SJSA1 (cell line): ENCODE results near the gene MYO7A. TPM values are rescaled to one million over a fixed set of nuclear protein-coding genes. Genes with fewer than 3 reads are reported as not detected.
"Not testable (repeated sequence)": the region's sequence is repeated elsewhere in the genome, so short reads cannot be mapped to it uniquely, and the experiment has no call there.

ENCODE experiments used
- DNase-seq, 2 experiments: peaks; one replicate each; pipeline ENCODE4 v3.0.0-alpha.2; 2015 to 2020; ENCODE audit warnings: low spot score in 2 of 2, low read depth in 1 of 2
- H3K27ac ChIP-seq: fragments of 250-450 bp; sonication (Bioruptor Pico); 2 replicates; pipeline ENCODE4 v1.5.1; 2020; ENCODE audit warnings: mild to moderate bottlenecking, moderate library complexity
- H3K27me3 ChIP-seq: fragments of 250-450 bp; sonication (Bioruptor Pico); replicated peaks from 2 replicates; pipeline ENCODE4 v1.5.1; 2020; ENCODE audit warnings: mild to moderate bottlenecking, moderate library complexity
- H3K36me3 ChIP-seq: fragments of 250-450 bp; sonication (Bioruptor Pico); 2 replicates; pipeline ENCODE4 v1.5.1; 2020; ENCODE audit warnings: mild to moderate bottlenecking
- H3K4me1 ChIP-seq: fragments of 250-450 bp; sonication (Bioruptor Pico); replicated peaks from 2 replicates; pipeline ENCODE4 v1.6.1; 2021; ENCODE audit warnings: mild to moderate bottlenecking
- H3K4me3 ChIP-seq: fragments of 250-450 bp; sonication (Bioruptor Pico); 2 replicates; pipeline ENCODE4 v1.5.1; 2020; ENCODE audit warnings: mild to moderate bottlenecking
- H3K9me3 ChIP-seq: fragments of 250-450 bp; sonication (Bioruptor Pico); replicated peaks from 2 replicates; pipeline ENCODE4 v1.5.1; 2020; ENCODE audit warnings: mild to moderate bottlenecking
- total RNA-seq: library from RNA; depleted of rRNA; stranded (reverse); fragments of >200 nt; shearing (Covaris generic); gene quantifications from 2 replicates; pipeline ENCODE4 v1.2.3, GENCODE V29; 2014

MYO7A gene
- total RNA-seq, 1 experiment from 2014 or later, result not detected

DNA sequence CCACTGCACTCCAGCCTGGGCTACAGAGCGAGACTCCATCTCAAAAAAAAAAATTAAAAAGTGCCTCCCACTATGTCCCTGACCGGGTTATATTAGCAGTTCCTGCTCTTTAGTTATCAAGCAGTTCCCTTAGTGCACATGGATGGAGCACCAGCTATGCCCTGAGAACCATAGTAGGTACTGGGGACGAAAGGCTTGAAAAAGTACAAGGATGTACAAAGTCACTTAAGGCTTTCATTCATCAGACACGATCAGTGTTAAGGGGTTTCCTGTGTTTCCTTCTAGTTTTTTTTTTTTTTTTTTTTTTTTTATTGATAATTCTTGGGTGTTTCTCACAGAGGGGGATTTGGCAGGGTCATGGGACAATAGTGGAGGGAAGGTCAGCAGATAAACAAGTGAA lies 30.9 kb upstream of the MYO7A start:
- not testable (repeated sequence) for H3K9me3 ChIP-seq, H3K36me3 ChIP-seq, H3K27me3 ChIP-seq, DNase-seq, H3K4me1 ChIP-seq, H3K27ac ChIP-seq, H3K4me3 ChIP-seq

DNA sequence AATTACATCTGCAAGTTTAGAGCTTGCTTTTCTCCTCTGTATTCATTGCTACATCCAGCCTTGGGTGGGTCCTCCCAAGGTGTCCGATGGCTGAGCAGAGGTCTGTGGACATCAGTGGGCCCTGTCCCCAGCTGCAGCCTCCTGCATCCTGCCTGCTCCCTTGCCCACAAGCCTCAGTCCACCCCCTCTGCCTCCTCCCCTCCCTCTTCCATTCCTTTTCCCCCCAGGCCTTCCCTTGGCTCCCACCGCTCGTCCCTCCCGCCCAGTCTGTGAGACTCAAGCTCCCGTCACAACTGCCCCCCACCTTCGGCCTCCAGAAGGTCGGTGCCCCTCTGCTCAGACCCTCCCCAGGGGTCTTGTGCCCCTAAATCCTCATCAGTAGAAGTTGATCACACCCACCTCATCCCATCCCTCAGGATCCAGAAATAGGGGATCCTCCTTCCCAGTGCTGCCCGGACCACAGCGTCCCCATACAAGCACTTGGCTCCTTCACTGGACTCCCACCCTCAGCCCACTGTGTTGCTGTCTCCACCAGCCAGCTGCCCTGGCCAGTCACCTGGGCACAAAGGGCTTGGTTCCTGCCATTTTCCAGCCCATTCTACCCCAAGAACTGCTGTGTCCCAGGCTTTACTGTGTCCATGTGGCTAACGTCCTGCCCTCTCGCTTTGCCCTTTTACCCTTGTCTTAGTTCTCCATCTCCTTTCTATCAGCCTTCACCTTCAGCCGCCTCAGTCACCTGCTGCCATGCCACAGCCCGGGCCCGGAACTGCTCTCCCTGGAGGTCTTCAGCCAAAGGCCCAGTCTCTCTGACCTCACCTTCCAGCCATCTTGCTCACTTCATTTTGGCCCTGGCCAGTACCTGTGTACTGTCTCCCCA lies 27.6 kb upstream of the MYO7A start:
- H3K27ac ChIP-seq, result no peak overlapping the region
- no peaks in the 10 kb centered on the region for H3K36me3 ChIP-seq
- no peaks in the 10 kb centered on the region for H3K4me1 ChIP-seq
- H3K4me3 ChIP-seq, result no peak overlapping the region
- no peak for DNase-seq
- H3K9me3 ChIP-seq, result no peaks in the 10 kb centered on the region
- H3K27me3 ChIP-seq, result no peaks in the 10 kb centered on the region

DNA sequence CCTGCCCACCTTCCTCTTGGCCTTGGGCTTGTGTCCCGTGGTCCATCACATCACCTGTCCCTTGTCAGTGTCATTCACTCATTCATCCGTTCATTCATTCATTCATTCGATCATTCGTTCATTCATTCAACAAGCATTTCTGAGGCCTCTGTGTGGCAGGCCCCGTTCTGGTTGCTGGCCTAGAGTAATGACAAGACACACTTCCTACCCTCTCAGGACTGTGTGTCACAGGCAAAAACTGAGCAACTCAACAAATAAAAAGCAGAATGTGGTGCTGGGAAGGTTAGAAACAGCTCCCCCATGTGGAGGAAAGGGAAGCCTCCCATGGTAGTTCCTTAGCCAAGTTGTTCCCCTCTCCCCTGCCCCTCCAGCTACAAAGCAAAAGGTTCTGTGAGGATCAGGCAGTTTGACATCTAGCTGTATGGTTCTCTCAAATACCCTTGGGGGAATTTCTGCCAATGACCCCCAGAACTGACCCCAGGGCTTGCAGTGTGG lies 27.0 kb upstream of the MYO7A start:
- no peak overlapping the region for H3K27ac ChIP-seq
- no peak for DNase-seq
- no peaks in the 10 kb centered on the region for H3K9me3 ChIP-seq
- H3K36me3 ChIP-seq, result no peaks in the 10 kb centered on the region
- no peaks in the 10 kb centered on the region for H3K4me1 ChIP-seq
- no peak overlapping the region for H3K4me3 ChIP-seq
- H3K27me3 ChIP-seq, result no peaks in the 10 kb centered on the region

DNA sequence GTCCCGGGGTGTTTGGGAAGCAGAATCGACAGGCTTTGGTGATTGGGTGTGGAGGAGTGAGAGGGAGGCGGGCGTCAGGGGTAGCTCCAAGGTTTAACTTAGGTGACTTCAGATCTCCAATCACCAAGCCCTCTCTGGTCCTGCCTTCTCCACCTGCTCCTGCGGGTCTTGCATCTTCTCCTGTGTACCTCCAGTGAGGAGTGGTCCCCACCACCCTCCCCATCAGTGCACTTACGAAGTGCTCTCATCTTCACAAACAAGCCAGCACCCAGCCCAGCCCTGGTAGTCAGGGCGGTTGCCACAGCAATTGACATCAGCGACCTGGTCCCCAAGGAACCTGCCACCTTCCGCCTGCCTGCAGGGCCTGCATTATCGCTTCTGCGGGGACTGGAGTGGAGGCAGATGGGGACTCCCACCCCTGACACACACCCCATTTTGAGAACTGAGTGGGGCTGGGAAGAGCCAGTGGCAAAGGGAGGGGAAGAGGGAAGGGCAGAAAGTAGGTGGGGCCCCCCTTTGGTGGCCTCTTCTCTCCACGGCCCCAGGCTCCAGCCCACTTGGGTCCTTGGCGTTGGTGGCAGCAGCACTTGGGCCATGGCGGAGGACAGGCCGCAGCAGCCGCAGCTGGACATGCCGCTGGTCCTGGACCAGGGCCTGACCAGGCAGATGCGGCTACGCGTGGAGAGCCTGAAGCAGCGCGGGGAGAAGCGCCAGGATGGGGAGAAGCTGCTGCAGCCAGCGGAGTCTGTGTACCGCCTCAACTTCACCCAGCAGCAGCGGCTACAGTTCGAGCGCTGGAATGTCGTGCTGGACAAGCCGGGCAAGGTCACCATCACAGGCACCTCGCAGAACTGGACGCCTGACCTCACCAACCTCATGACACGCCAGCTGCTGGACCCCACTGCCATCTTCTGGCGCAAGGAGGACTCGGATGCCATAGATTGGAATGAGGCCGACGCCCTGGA lies 25.5 kb upstream of the MYO7A start, which contains the start of gene OMP:
Gene OMP, plus strand, starts transcription at position 595 of the 965 bp plus-strand sequence. Its CDS starts 0 bp downstream, at position 595.
- Histone ChIP-seq H3K36me3 (no peaks in the 10 kb centered on the region), H3K4me3 (no peak within 1 kb of the TSS), H3K9me3 (no peaks in the 10 kb centered on the region), H3K27ac (no peak within 1 kb of the TSS), H3K4me1 (peaks cover 5% of the 10 kb centered on the region), H3K27me3 (no peaks in the 10 kb centered on the region)
- DNase-seq, result no peak

DNA sequence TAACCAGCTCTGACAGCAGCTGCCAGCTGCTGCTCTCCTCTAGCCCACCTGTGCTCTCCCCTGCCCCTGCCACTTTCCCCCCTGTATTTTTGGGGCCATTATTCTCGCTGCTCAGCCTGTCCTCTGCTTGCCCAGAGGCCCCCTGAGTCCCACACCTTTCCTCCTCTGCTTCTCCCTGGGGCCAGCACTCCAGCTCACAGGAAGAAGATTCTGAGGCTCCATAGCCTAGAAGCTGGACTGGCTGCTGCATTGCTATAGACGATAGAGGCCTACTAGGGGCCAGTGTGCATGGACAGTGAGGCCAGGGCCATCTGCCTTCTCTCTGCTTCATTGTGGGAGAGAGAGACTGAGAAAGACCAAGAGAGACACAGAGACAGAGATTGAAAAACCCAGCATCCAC lies 24.7 kb upstream of the MYO7A start:
- no peak overlapping the region for H3K4me3 ChIP-seq
- H3K4me1 ChIP-seq, result peaks cover 12% of the 10 kb centered on the region
- no peaks in the 10 kb centered on the region for H3K36me3 ChIP-seq
- H3K9me3 ChIP-seq, result no peaks in the 10 kb centered on the region
- DNase-seq, result no peak
- no peaks in the 10 kb centered on the region for H3K27me3 ChIP-seq
- no peak overlapping the region for H3K27ac ChIP-seq

DNA sequence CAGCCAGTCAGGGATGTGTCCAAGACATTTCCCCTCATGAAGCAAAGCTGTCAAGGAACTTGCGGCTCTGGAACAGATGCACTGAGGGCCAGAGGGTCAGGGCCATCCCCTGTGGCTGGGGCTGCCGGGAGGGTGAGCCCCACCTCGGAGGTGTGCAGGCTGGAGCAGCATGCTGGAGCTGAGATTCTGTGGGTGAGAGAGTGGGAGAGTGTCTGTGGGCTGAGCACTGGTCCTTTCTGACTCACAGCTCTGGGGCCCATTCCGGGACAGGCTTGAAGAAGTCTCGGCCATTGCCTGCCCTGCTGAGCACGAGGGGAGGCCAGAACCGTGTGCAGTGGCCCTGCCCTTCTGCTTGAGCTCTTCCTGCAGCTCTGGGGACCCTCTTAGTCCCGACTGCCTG lies 23.3 kb upstream of the MYO7A start:
- Histone ChIP-seq H3K27me3 (no peaks in the 10 kb centered on the region), H3K27ac (no peak overlapping the region), H3K4me3 (no peak overlapping the region), H3K9me3 (no peaks in the 10 kb centered on the region), H3K4me1 (peaks cover 23% of the 10 kb centered on the region), H3K36me3 (no peaks in the 10 kb centered on the region)
- DNase-seq, result no peak

DNA sequence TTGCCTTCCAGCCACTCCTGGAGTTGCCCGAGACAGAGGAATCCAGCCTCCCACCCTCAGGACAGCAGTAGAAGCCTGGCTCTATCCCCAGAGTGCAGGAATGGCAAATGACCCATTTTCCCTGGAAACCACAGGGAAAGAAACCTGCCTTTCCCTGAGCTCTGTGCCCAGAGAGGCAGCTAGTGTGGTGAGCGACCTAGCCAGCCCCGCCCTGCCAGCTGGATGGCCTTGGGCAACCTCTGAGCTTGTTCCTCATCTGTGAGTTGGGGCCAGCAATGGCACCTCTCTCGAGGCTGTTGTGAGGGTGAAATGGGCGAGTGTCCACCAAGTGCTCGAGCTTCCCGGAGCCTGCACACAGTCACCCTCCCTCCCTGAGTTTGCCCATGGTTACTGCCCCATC lies 21.7 kb upstream of the MYO7A start:
- no peaks in the 10 kb centered on the region for H3K9me3 ChIP-seq
- no peak overlapping the region for H3K27ac ChIP-seq
- peaks cover 23% of the 10 kb centered on the region for H3K4me1 ChIP-seq
- no peak overlapping the region for H3K4me3 ChIP-seq
- no peak for DNase-seq
- H3K36me3 ChIP-seq, result no peaks in the 10 kb centered on the region
- H3K27me3 ChIP-seq, result no peaks in the 10 kb centered on the region

DNA sequence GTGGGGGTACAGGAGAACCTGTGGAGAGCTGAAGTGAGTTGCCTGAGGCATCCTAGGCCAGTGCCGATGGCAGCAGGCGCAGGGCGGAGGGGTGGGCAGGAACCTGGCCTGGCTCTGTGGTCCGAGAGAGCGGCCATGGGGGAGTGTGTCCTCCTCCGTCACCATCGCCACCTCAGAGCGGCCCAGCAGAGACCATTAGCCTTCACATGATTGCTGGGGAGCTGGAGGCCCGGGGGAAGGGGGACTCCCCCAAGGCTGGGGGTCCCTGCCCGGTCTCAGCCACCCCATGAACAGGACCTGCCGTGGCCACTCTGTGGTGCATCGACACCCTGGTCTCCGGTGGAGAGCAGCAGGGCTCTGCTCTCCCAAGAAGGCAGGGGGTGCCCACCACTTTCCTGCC lies 21.3 kb upstream of the MYO7A start:
- no peak overlapping the region for H3K27ac ChIP-seq
- no peaks in the 10 kb centered on the region for H3K27me3 ChIP-seq
- H3K4me3 ChIP-seq, result no peak overlapping the region
- peaks cover 23% of the 10 kb centered on the region for H3K4me1 ChIP-seq
- H3K9me3 ChIP-seq, result no peaks in the 10 kb centered on the region
- no peak for DNase-seq
- no peaks in the 10 kb centered on the region for H3K36me3 ChIP-seq

DNA sequence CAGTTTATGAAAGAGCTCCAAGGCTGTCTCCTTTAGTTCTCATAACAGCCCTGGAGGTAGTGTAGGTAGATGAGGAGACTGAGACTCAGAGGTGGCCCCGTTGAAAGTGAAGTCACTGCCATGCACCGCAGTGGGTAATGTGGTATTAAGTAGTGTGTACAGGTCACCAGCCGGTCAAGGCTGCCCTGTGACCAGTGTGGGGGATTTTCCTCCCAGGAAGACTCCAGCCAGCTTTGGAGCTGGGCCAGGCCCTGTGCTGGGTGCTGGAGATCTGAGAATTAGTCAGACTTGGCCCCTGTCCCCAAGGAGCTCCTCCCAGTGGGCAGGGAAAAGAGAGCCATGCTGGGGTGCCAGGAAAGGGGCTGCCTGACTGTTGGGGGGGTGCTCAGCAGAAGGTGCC lies 20.1 kb upstream of the MYO7A start:
- no peaks in the 10 kb centered on the region for H3K36me3 ChIP-seq
- peak; percentile 67 to 83 for DNase-seq
- H3K4me3 ChIP-seq, result no peak overlapping the region
- no peak overlapping the region for H3K27ac ChIP-seq
- peaks cover 23% of the 10 kb centered on the region for H3K4me1 ChIP-seq
- H3K9me3 ChIP-seq, result no peaks in the 10 kb centered on the region
- H3K27me3 ChIP-seq, result no peaks in the 10 kb centered on the region

DNA sequence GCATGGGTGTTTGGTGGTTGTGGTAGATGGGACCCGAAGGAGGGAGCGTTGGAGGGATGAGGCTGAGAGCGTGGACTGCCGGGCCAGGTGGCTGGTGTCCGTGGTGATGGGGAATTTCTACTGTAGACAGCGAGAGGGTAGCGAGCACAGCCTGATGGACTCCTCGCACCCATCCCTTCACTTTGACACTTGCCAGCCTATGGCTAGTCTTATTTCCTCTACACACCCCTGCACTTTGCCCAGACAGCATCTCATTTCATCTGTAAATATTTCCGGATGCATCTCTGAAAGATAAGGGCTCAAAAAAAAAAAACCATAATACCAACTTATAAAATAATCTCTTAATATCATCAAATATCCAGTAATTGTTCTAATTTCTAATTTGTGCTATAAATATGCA lies 19.6 kb upstream of the MYO7A start:
- H3K27me3 ChIP-seq, result no peaks in the 10 kb centered on the region
- H3K27ac ChIP-seq, result no peak overlapping the region
- H3K4me3 ChIP-seq, result no peak overlapping the region
- H3K36me3 ChIP-seq, result no peaks in the 10 kb centered on the region
- DNase-seq, result no peak
- H3K9me3 ChIP-seq, result no peaks in the 10 kb centered on the region
- peaks cover 23% of the 10 kb centered on the region for H3K4me1 ChIP-seq

DNA sequence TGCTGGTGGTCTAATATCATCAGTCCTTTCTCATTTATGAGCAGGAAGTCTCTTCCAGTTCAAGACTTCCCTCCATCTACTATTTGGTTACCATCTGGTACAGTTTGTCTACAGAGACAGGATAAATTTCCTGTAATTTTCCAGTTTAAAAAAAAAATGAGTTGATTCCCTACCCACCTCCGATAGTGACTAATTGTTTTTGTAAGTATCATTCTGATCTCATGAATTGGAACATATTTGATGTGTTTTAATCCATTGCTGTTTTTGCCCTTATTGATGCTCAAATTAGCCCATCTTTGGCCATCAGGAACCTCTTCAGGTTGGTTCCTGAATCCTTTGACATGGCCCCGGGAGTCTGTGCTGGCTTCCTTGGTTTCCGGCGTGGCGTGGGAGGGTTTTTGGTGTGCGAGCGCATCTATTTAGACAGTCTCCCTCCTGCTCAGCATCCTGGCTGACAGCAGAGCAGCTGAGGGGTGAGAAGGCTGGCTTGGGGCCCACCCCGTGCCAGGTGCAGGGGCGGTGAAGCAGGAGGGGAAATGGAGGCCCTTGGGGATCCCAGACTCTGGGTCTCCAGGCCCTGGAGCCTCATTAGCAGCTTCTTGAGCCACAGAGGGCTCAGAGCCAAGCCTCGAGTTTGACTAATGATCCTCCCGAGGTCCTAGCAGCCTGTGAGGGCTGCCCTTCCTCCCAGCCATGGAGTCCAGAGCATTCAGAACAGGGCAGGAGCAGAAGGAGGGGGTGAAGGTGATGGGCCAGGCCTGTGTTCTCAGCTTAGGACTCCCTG lies 18.6 kb upstream of the MYO7A start:
- Histone ChIP-seq H3K4me1 (peaks cover 23% of the 10 kb centered on the region), H3K9me3 (no peaks in the 10 kb centered on the region), H3K27ac (no peak overlapping the region), H3K36me3 (peaks cover 3% of the 10 kb centered on the region; the same call in 1 of the 2 replicates), H3K27me3 (no peaks in the 10 kb centered on the region), H3K4me3 (no peak overlapping the region)
- no peak for DNase-seq

DNA sequence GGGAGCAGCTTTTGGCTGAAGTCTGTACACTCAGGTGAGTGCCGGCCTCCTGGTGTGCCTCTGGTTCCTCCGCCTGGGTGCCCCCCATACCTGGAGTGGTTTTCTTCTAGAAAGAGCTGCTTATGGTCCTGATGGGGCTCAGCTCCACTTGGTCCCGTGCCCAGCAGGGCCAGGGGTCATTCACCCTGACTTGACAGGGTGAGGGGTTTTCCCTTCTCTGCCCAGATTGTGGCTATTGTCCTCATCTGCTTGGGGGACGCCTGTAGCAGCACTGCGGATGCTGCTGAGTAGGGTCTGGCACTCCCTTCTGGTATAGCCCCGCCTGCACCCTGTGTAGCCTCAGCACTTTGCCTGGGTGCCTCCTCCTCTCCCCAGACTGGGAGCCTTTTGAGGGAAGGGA lies 17.2 kb upstream of the MYO7A start:
- Histone ChIP-seq H3K27me3 (no peaks in the 10 kb centered on the region), H3K4me1 (peaks cover 23% of the 10 kb centered on the region), H3K9me3 (no peaks in the 10 kb centered on the region), H3K27ac (no peak overlapping the region), H3K4me3 (no peak overlapping the region), H3K36me3 (peaks cover 4% of the 10 kb centered on the region; the same call in 1 of the 2 replicates)
- DNase-seq, result no peak

DNA sequence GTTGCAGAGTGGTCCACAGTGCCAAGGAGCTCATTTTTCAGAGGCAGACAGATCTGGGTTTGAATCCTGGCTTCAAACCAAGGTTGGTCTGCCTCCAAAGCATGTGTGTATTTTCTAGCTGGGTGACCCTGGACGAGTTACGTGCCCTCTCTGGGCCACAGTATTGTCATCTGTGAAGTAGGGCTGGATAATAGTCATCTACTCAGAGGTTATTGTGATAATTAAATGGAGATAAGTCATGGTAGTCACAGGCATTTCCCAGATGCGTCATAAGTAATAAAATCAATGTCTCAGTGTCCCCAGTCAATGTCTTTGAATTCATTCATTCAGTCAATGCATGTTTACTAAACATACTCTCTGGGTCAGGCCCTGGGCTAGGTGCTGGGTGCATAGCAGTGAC lies 16.8 kb upstream of the MYO7A start:
- Histone ChIP-seq H3K27ac (no peak overlapping the region), H3K27me3 (no peaks in the 10 kb centered on the region), H3K4me3 (no peak overlapping the region), H3K9me3 (no peaks in the 10 kb centered on the region), H3K36me3 (peaks cover 4% of the 10 kb centered on the region; the same call in 1 of the 2 replicates), H3K4me1 (peaks cover 23% of the 10 kb centered on the region)
- DNase-seq, result no peak
